ENCODE results near the gene DACH1. TPM values are rescaled to one million over a fixed set of nuclear protein-coding genes. Genes with fewer than 3 reads are reported as not detected.
"Not testable (repeated sequence)": the region's sequence is repeated elsewhere in the genome, so short reads cannot be mapped to it uniquely, and the experiment has no call there.

DACH1 gene
- total RNA-seq, 1 donor from 2014 or later, result not detected

DNA sequence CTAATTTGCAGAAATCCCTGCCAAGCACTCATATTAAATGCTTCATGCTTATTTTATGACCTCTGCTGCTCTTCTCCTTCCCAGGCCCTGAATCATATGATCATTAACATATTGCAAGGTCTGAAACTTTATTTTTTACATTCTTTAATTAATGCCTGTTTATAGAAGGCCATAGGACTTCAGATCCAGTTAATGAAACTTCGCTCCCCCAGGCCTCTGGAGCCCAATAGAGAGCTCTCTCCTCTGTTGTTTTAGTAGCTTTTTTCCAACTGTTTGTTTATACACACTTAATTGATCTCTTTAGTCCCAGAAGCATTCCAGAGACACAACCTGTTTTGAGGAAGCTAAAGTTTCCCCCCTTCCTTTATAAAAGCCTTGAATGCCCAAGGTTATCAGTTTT, 68.3 kb downstream of the DACH1 start:
- Mint-ChIP-seq H3K9me3 (no peaks in the 10 kb centered on the region), H3K27ac (no peak overlapping the region)

GRCh38 chr13:71797517-71797916, 69.5 kb downstream of the DACH1 start:
- Mint-ChIP-seq H3K9me3 (no peaks in the 10 kb centered on the region), H3K27me3 (no peaks in the 10 kb centered on the region), H3K4me3 (no peak overlapping the region), H3K36me3 (ENCODE audit: low read depth) (no peaks in the 10 kb centered on the region), H3K27ac (no peak overlapping the region), H3K4me1 (no peaks in the 10 kb centered on the region)
- no peak for DNase-seq
- intact Hi-C loops (cut with micrococcal nuclease), result no loop called here

More for the DNA sequence above, 68.3 kb downstream of the DACH1 start:
- H3K4me1 Mint-ChIP-seq, result no peaks in the 10 kb centered on the region
- DNase-seq, result no peak
- intact Hi-C loops (cut with micrococcal nuclease), result no loop called here
- no peaks in the 10 kb centered on the region for H3K27me3 Mint-ChIP-seq
- no peak overlapping the region for H3K4me3 Mint-ChIP-seq
- no peaks in the 10 kb centered on the region for H3K36me3 Mint-ChIP-seq (ENCODE audit: low read depth)

DNA sequence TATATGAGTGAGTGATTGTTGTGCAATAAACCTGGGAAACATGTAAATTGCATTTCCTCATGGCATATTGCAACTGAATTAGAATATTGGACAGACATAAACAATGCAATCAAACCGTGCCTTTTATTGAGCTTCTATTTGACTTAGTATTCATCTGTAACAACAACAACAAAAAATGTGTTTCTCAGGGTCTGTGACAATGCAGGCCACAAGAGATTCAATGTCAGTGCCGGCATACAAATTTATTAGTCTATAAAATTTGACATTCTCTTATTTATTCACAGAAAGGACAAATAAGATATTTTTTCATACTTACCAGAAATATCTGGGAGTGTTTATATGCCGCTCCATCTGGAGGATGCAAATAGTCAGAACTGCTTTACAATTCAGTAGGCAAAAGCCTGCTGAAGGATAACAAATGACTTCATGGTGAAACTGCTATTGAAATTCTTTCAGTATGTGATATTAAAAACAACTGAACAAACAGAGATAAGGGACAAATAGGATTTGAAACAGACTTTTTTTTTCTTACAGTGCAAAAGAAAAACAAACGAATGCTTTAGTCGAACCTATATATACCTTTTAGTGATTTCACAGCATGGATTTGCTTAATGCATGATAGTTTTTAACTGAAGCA, 77.2 kb downstream of the DACH1 start:
- H3K27ac Mint-ChIP-seq, result no peak overlapping the region
- H3K4me1 Mint-ChIP-seq, result no peaks in the 10 kb centered on the region
- H3K27me3 Mint-ChIP-seq, result no peaks in the 10 kb centered on the region
- DNase-seq, result no peak
- H3K9me3 Mint-ChIP-seq, result no peaks in the 10 kb centered on the region
- H3K36me3 Mint-ChIP-seq (ENCODE audit: low read depth), result no peaks in the 10 kb centered on the region
- intact Hi-C loops (cut with micrococcal nuclease), result no loop called here
- H3K4me3 Mint-ChIP-seq, result no peak overlapping the region

- no peak for DNase-seq
- no peak overlapping the region for H3K27ac Mint-ChIP-seq
- no peaks in the 10 kb centered on the region for H3K4me1 Mint-ChIP-seq
- no peaks in the 10 kb centered on the region for H3K27me3 Mint-ChIP-seq
- intact Hi-C loops (cut with micrococcal nuclease), result no loop called here
- H3K36me3 Mint-ChIP-seq (ENCODE audit: low read depth), result no peaks in the 10 kb centered on the region
- no peak overlapping the region for H3K4me3 Mint-ChIP-seq
- H3K9me3 Mint-ChIP-seq, result no peaks in the 10 kb centered on the region
Measured at GRCh38 chr13:71789037-71789436, 78.0 kb downstream of the DACH1 start.

DNA sequence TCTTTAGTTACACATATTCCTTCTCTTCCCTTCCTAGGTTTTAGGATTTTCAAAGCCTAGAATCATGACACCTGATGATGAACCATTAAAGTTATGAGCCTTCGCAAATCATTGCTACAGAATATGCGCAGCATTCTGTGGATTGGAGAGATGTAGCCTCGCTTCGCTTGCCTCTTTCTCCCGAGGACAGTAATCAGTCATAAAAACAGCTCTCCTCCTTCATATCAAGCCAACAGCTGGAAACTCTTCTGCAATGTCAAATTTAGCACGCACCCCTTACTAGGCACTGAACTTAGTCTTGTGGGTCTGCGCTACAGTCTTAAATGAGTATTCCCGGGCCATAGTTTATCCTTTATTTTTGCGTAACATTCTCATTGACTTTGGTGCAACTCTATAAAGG, 79.6 kb downstream of the DACH1 start:
- no peak overlapping the region for H3K4me3 Mint-ChIP-seq
- no peaks in the 10 kb centered on the region for H3K4me1 Mint-ChIP-seq
- H3K27me3 Mint-ChIP-seq, result no peaks in the 10 kb centered on the region
- no peak for DNase-seq
- intact Hi-C loops (cut with micrococcal nuclease), result no loop called here
- H3K27ac Mint-ChIP-seq, result no peak overlapping the region
- no peaks in the 10 kb centered on the region for H3K36me3 Mint-ChIP-seq (ENCODE audit: low read depth)
- no peaks in the 10 kb centered on the region for H3K9me3 Mint-ChIP-seq

DNA sequence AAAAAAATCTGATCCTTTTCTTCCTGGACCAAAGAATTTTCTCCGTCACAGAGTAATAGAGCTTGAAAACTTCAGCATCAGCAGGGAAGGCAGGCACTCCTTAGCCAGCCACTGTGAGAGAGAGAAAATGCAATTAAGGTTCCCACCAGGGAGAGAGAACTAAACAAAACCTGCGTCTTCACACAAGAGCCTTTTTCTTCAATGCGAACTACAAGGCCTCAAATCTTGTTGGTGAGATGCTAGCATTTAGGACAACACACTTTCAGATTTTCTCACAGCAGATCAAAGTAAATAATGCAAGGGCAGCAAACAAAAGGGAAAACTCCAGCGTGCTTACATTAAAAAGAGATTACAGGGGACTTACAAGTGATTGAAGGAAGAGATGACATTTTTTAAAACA, 80.1 kb downstream of the DACH1 start:
- Mint-ChIP-seq H3K4me3 (no peak overlapping the region), H3K27me3 (no peaks in the 10 kb centered on the region), H3K36me3 (ENCODE audit: low read depth) (no peaks in the 10 kb centered on the region), H3K4me1 (no peaks in the 10 kb centered on the region), H3K27ac (no peak overlapping the region), H3K9me3 (no peaks in the 10 kb centered on the region)
- no peak for DNase-seq
- intact Hi-C loops (cut with micrococcal nuclease), result no loop called here

DNA sequence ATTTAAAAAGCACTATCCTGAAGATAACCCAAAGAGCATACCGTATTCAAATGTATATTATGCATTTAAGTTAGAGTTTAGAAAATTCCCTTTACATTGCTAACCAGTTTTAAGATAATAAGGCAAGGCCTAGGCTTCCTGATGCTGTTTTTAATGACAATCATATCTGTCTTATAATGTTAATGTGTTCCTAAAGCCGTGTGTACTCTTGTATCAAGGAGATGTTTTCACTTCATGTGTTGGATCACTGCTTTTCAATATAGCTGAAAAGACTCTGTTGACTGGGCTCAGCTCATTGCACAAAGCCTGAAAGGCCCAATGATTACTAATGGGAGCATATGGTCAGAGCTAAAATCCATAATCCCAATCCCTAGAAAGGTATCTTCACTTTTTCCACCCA, 81.6 kb downstream of the DACH1 start:
- Mint-ChIP-seq H3K27ac (no peak overlapping the region), H3K9me3 (no peaks in the 10 kb centered on the region), H3K4me1 (no peaks in the 10 kb centered on the region), H3K4me3 (no peak overlapping the region), H3K27me3 (no peaks in the 10 kb centered on the region), H3K36me3 (ENCODE audit: low read depth) (no peaks in the 10 kb centered on the region)
- DNase-seq, result no peak
- intact Hi-C loops (cut with micrococcal nuclease), result no loop called here

DNA sequence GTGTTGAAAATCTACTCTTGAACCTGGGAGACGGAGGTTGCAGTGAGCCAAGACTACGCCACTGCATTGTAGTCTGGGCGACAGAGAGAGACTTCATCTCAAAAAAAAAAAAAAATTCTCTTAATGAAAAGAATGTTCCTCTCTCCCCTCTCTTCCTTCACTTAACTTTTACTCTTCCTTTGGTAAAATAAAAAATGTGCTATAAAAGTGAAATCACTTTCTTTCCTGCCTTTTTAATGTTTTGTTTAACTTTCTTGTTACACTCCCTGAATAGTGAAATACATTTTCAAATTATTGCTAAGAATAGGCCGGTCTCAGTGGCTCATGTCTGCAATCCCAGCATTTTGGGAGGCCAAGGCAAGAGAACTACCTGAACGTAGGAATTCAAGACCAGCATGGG, 86.5 kb downstream of the DACH1 start:
- intact Hi-C loops (cut with micrococcal nuclease), result no loop called here
- Mint-ChIP-seq H3K27me3 (no peaks in the 10 kb centered on the region), H3K27ac (no peak overlapping the region), H3K4me1 (no peaks in the 10 kb centered on the region), H3K36me3 (ENCODE audit: low read depth) (no peaks in the 10 kb centered on the region), H3K4me3 (no peak overlapping the region), H3K9me3 (no peaks in the 10 kb centered on the region)
- DNase-seq, result no peak

- intact Hi-C loops (cut with micrococcal nuclease); DNase-seq; H3K27me3 Mint-ChIP-seq; H3K9me3 Mint-ChIP-seq; H3K27ac Mint-ChIP-seq; H3K4me3 Mint-ChIP-seq; H3K36me3 Mint-ChIP-seq (ENCODE audit: low read depth); H3K4me1 Mint-ChIP-seq: not testable (repeated sequence)
Measured at GRCh38 chr13:71778998-71779397, 88.0 kb downstream of the DACH1 start.

GRCh38 chr13:71775966-71776365, 91.0 kb downstream of the DACH1 start:
- Mint-ChIP-seq H3K36me3 (ENCODE audit: low read depth) (no peaks in the 10 kb centered on the region), H3K9me3 (no peaks in the 10 kb centered on the region), H3K27me3 (no peaks in the 10 kb centered on the region), H3K4me1 (no peaks in the 10 kb centered on the region), H3K4me3 (no peak overlapping the region), H3K27ac (no peak overlapping the region)
- DNase-seq, result no peak
- intact Hi-C loops (cut with micrococcal nuclease), result no loop called here

- Mint-ChIP-seq H3K4me1 (no peaks in the 10 kb centered on the region), H3K36me3 (ENCODE audit: low read depth) (no peaks in the 10 kb centered on the region), H3K9me3 (no peaks in the 10 kb centered on the region), H3K4me3 (no peak overlapping the region), H3K27me3 (no peaks in the 10 kb centered on the region), H3K27ac (no peak overlapping the region)
- intact Hi-C loops (cut with micrococcal nuclease), result no loop called here
- DNase-seq, result no peak
Measured at GRCh38 chr13:71774863-71775262, 92.1 kb downstream of the DACH1 start.

DNA sequence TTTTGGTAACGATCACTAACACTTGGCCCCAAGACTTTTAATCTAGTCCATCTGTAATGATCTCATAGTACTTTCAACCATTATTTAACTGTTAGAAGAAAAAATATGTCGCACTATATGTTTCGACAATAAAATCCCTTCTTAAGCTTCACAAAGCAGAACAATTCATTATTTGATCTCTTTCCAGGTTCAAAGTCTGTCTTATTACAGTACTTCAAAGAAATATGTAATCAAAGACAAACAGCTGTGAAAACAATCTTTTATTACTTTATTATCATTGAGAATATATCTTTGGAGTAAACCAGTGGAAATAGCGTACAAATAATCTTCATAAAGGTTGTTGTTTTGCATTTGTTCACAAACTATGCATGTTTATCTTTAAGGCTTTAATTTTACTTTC, 93.5 kb downstream of the DACH1 start:
- intact Hi-C loops (cut with micrococcal nuclease), result no loop called here
- no peaks in the 10 kb centered on the region for H3K27me3 Mint-ChIP-seq

GRCh38 chr13:71772361-71772760, 94.6 kb downstream of the DACH1 start:
- intact Hi-C loops (cut with micrococcal nuclease), result no loop called here

More for the DNA sequence above, 93.5 kb downstream of the DACH1 start:
- Mint-ChIP-seq H3K9me3 (no peaks in the 10 kb centered on the region), H3K27ac (no peak overlapping the region), H3K4me1 (no peaks in the 10 kb centered on the region), H3K36me3 (ENCODE audit: low read depth) (no peaks in the 10 kb centered on the region), H3K4me3 (no peak overlapping the region)
- DNase-seq, result no peak

GRCh38 chr13:71771144-71771543, 95.9 kb downstream of the DACH1 start:
- intact Hi-C loops (cut with micrococcal nuclease), result no loop called here

More at GRCh38 chr13:71772361-71772760, 94.6 kb downstream of the DACH1 start:
- no peaks in the 10 kb centered on the region for H3K36me3 Mint-ChIP-seq (ENCODE audit: low read depth)
- no peaks in the 10 kb centered on the region for H3K4me1 Mint-ChIP-seq
- no peak for DNase-seq
- H3K4me3 Mint-ChIP-seq, result no peak overlapping the region
- H3K27me3 Mint-ChIP-seq, result no peaks in the 10 kb centered on the region
- H3K27ac Mint-ChIP-seq, result no peak overlapping the region
- no peaks in the 10 kb centered on the region for H3K9me3 Mint-ChIP-seq

DNA sequence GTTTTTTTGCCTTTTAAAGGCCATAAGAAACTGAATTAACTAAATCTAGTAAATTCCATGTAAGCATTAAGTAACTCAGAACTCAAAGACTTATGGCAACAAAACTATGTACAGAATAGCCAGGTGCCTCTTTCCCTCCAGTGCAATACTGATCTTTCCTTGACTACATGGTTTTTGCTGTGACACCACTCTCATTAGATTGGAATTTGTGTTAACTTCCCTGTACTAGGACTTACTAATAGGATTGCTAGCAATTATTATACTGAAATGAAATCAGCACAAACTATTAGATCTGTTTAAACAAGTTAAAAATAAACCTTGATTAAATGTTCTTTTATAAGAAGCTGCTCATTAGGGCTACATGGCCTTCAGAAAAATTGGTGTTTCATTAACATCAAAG, 96.3 kb downstream of the DACH1 start:
- Mint-ChIP-seq H3K4me1 (no peaks in the 10 kb centered on the region), H3K9me3 (no peaks in the 10 kb centered on the region), H3K4me3 (no peak overlapping the region), H3K27ac (no peak overlapping the region), H3K36me3 (ENCODE audit: low read depth) (no peaks in the 10 kb centered on the region), H3K27me3 (no peaks in the 10 kb centered on the region)
- DNase-seq, result no peak
- intact Hi-C loops (cut with micrococcal nuclease), result no loop called here

More at GRCh38 chr13:71771144-71771543, 95.9 kb downstream of the DACH1 start:
- Mint-ChIP-seq H3K4me1 (no peaks in the 10 kb centered on the region), H3K27me3 (no peaks in the 10 kb centered on the region), H3K4me3 (no peak overlapping the region), H3K27ac (no peak overlapping the region), H3K36me3 (ENCODE audit: low read depth) (no peaks in the 10 kb centered on the region), H3K9me3 (no peaks in the 10 kb centered on the region)
- DNase-seq, result no peak

Measured in activated CD4-positive, alpha-beta T cell treated with anti-CD3 and anti-CD28 coated beads, Interleukin-2, amount 10 ng/mL, durations not matched to agents 24 days and 14 days (primary cell).